ENCODE results near the gene TMEFF2.
"Not testable (repeated sequence)": the region's sequence is repeated elsewhere in the genome, so short reads cannot be mapped to it uniquely, and the experiment has no call there.

TMEFF2 gene

GRCh38 chr2:192127434-192127833 lies 67.3 kb downstream of the TMEFF2 start:
- DNase-seq (ENCODE audit: low spot score), result no peak

- peak; percentile 81 for DNase-seq (ENCODE audit: low spot score)
Measured at GRCh38 chr2:192126912-192127311, 67.8 kb downstream of the TMEFF2 start.

GRCh38 chr2:192126426-192126825 lies 68.3 kb downstream of the TMEFF2 start:
- DNase-seq (ENCODE audit: low spot score), result no peak

DNA sequence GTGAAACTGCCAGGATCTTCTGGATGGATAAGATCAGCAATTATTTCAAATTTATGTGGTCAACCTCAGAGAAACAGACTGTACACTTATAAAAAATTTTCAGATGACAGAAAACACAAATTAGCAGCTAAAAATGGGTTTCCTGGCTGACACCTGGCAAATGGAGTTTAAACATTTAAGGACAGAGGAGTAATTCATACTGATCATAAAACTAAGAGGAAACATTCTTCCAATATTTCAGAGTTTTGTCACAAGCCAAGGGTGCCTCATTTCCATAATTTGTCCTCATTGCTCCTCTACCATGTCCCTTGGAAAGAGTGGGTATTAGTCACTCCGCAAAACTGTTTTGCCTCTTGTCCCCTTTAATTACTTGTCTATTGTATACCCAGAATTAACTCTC lies 70.2 kb downstream of the TMEFF2 start:
- no peak for DNase-seq (ENCODE audit: low spot score)

DNA sequence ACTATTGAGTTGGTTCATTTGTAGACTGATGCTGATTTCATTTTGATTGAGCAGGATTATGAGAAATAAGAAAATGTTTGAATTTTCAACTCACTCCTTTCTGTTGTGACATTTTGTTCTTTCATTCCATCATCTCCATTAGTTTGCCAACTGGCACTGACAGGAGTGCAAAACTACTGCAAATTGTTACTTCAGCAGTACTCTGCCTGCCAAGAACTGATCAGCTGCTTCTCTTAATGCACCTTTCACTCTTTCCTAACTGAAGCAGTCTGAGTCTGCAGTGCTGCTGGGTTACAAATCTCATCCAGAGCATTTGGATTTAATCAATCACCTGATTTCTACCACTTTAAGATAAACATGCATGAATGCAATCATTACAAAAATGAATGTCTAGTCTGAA lies 70.9 kb downstream of the TMEFF2 start:
- peak; percentile 74 for DNase-seq (ENCODE audit: low spot score)

GRCh38 chr2:192122946-192123345 lies 71.8 kb downstream of the TMEFF2 start:
- DNase-seq (ENCODE audit: low spot score), result no peak

DNA sequence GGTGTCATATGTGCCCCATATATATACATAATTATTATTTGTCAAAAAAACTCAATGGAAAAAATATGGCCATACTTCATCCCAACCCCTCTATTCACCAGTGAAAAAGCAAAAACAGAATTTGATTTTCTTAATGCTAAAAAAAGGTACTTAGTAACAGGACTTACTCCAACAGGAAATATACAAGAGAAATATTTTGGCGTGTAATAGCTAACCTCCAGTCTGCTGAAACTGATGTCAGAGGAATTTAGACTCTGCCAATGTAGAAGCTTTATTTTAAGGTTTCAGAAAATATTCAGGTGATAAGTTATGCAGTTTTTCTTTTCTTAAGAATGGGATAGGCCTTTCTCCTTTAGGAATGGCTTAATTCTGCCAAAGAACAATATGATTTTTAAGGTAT lies 72.6 kb downstream of the TMEFF2 start:
- no peak for DNase-seq (ENCODE audit: low spot score)

GRCh38 chr2:192119536-192119935 lies 75.2 kb downstream of the TMEFF2 start:
- DNase-seq (ENCODE audit: low spot score), result no peak

DNA sequence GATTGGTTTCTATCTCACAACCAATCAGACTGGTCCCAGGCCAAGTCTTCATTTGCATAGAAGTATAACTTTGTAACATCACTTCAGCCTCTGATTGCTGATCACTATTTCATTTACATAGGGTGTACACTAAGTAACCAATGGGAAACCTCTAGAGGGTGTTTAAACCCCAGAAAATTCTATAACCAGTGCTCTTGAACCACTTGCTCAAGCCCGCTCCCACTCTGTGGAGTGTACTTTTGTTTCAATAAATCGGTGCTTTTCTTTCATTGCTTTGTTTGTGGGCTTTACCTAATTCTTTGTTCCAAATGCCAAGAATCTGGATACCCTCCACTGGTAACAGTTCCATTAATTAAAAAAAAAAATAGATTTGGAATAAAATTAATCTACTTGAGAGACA lies 77.0 kb downstream of the TMEFF2 start:
- DNase-seq (ENCODE audit: low spot score), result no peak

GRCh38 chr2:192111536-192111935 lies 83.2 kb downstream of the TMEFF2 start:
- not testable (repeated sequence) for DNase-seq (ENCODE audit: low spot score)

- no peak for DNase-seq (ENCODE audit: low spot score)
Measured at GRCh38 chr2:192099742-192100141, 95.0 kb downstream of the TMEFF2 start.

- DNase-seq (ENCODE audit: low spot score), result no peak
Measured at GRCh38 chr2:192098814-192099491, 95.8 kb downstream of the TMEFF2 start.

DNA sequence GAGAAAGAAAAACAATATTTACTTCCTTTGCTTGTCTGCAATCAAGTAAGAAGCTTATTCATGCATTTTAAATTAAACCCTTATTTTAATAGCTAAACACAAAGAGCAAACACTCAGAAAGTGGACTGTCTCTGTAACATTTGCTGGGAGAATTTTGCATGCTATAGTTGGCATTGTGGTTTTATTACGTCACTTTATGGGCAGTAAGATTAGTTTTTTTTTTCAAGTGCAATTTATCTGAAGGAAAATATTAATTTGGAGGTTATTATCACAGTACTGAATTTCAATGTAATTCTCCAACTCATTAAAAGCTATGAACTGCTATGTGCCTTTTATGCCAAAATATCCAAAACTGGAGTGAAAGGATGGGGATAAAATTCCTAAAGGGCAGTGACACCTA lies 103.3 kb downstream of the TMEFF2 start:
- no peak for DNase-seq (ENCODE audit: low spot score)

DNA sequence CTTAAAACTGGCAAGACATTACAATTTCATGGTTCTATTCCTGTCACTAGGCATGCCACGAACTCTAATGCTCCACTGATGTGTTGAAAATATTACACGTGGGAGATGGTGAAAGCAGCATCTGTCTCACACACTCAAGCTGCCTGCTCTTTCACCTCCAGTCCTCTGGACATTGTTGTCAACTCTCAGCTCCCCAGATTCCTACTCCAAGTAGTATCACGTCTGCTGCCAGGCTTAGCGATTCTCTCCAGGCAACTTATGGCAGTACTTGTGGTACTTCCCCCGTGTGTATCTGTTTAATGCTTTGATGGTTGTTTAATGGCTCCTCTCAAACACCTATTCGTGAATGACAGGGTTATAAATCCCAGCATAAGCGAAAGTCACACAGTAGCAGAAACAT lies 103.8 kb downstream of the TMEFF2 start:
- DNase-seq (ENCODE audit: low spot score), result no peak

- DNase-seq (ENCODE audit: low spot score), result no peak
Measured at GRCh38 chr2:192087398-192087958, 107.3 kb downstream of the TMEFF2 start.

DNA sequence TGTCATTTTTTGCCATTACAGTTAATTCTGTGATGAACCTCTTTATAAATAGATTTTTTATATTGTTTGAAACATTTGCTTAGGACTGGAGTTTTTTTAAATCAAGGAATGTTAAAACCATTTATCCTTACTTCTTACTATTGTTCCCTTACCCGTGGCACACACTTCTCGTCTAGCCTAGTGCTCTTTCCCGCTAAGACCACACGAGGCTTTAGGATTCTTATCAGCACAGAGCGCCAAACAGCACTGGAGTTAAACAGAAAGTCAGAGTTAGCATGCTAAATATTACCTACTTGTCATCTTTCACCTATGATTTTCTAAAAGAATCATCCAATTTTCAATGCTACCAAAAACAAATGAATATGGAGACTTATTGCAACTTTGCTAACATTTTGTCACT lies 112.6 kb downstream of the TMEFF2 start:
- DNase-seq (ENCODE audit: low spot score), result no peak

GRCh38 chr2:192080096-192080495 lies 114.6 kb downstream of the TMEFF2 start:
- not testable (repeated sequence) for DNase-seq (ENCODE audit: low spot score)

DNA sequence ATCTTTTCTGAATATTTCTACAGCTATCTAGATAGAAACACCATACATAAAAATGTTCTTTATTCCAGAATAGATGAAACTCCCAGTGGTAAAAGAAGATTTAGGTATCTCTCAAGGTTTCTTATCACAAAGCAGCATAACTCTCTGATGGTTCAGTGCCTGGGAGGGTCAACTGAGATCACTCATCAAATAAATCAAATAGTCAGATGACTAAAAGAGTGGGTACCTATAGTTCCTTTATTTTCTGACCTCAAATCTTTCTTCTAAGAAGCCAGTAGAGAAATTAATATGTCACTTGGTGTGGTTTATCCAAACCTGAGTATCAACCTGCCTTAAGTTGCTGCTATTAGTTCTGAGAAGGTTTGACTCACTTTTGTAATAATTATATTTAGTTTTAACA lies 120.9 kb downstream of the TMEFF2 start:
- no peak for DNase-seq (ENCODE audit: low spot score)

DNA sequence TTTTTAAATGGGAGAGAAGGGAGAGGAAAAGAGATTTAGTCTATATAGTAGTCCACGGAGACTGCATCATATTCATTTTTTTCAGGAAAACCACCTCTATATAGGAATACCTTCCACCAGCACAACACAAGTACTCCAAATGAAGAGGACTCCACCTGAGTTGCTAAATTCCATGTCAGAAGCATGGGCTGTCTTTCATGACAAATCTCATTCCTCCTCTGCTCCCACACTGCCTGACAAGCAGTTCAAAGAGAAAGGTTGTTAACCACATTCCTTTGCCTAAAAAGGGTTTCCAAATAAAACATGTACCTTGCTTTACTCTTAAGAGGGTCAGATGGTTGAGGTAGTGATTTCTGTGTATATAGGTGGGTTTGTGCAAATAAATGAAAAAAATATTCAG lies 122.0 kb downstream of the TMEFF2 start:
- DNase-seq (ENCODE audit: low spot score), result no peak

GRCh38 chr2:192072261-192072660 lies 122.5 kb downstream of the TMEFF2 start:
- no peak for DNase-seq (ENCODE audit: low spot score)

DNA sequence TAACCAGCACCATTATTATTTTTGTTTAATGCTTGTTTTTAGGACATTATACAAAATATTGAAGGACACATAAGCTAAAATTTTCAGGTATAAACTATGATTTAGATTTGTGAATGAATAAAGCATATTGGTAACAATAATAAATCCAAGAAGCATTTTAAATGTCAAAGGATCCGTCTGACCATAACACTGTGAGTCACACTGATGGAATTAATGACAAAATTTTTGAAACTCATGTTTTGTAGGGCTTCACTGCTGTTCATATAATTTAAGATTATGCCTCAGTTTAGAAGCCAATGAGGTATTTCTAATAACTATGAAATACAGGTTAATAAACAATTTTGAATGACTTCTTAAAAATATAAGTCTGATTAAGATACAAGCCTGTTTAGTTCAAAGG lies 124.6 kb downstream of the TMEFF2 start:
- DNase-seq (ENCODE audit: low spot score), result no peak

DNA sequence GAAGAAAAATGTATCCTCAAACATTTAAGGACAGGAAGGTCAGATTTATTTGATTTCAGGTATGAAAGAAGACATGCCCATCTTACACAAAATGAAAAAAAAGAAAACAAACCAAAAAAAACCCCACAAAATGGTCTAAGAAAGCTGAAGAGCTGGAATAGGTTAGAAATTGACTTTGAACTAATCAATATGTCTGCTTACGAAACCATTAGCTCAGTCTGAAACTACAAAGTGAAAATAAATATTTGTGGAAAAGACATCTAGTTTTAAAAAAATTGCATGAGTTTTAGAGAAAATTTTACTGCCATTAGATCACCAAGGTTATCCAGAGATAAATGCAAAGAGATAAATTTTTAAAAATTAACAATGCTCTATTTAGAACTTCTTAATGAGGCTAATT lies 125.3 kb downstream of the TMEFF2 start:
- no peak for DNase-seq (ENCODE audit: low spot score)

GRCh38 chr2:192068966-192069365 lies 125.8 kb downstream of the TMEFF2 start:
- DNase-seq (ENCODE audit: low spot score), result no peak

DNA sequence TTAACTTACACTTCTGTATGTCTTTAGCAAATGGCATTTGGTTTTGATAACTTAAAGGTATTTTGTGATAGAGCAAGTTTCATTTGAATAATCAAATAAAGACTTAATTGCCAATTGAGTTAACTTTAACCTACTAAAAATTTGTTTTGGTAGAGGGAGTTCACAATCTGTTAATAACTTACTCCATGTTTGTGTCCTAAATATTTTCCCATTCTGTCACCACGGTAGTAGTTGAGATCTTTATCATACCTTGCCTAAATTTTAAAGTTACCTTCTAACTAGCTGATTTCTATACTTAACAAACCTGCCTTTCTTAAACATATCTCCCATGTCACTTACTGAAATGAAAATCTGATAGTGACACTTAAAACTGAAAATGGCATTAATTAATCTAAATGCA lies 127.1 kb downstream of the TMEFF2 start:
- no peak for DNase-seq (ENCODE audit: low spot score)

Measured in pons (tissue), 1 donor.